Measurements from ENCODE around the gene TTLL10. TPM values are rescaled to one million over a fixed set of nuclear protein-coding genes. Genes with fewer than 3 reads are reported as not detected.
"Not testable (repeated sequence)": the region's sequence is repeated elsewhere in the genome, so short reads cannot be mapped to it uniquely, and the experiment has no call there.

The TTLL10 gene
- total RNA-seq, 1 donor from 2014 or later: not detected

- no peak for TF ChIP-seq CTCF (IDR thresholded peaks at IDR 0.05; ENCODE audit: insufficient read depth, low read length, severe bottlenecking)
- no peaks in the 10 kb centered on the region for H3K36me3 ChIP-seq (ENCODE audit: control insufficient read depth, insufficient read depth, low read length)
- H3K4me3 ChIP-seq (ENCODE audit: low read depth, low read length): no peak overlapping the region
- FAIRE-seq: no peak
- DNase-seq (ENCODE audit: low read depth): no peak
- no peaks in the 10 kb centered on the region for H3K27me3 ChIP-seq (ENCODE audit: control insufficient read depth, insufficient read depth, low read length)
Measured at GRCh38 chr1:1149416-1149815, 24.3 kb upstream of the TTLL10 start.

GRCh38 chr1:1150100-1150499 lies 23.6 kb upstream of the TTLL10 start:
- FAIRE-seq (no peak), DNase-seq (ENCODE audit: low read depth) (peak; percentile 12)

GRCh38 chr1:1151306-1151705 lies 22.4 kb upstream of the TTLL10 start:
- FAIRE-seq (no peak), DNase-seq (ENCODE audit: low read depth) (no peak)
- Histone ChIP-seq H3K4me3 (ENCODE audit: low read depth, low read length) (no peak overlapping the region), H3K27me3 (ENCODE audit: control insufficient read depth, insufficient read depth, low read length) (no peaks in the 10 kb centered on the region), H3K36me3 (ENCODE audit: control insufficient read depth, insufficient read depth, low read length) (no peaks in the 10 kb centered on the region)
- no peak for TF ChIP-seq CTCF (IDR thresholded peaks at IDR 0.05; ENCODE audit: insufficient read depth, low read length, severe bottlenecking)

More at GRCh38 chr1:1150100-1150499, 23.6 kb upstream of the TTLL10 start:
- Histone ChIP-seq H3K27me3 (ENCODE audit: control insufficient read depth, insufficient read depth, low read length) (no peaks in the 10 kb centered on the region), H3K4me3 (ENCODE audit: low read depth, low read length) (no peak overlapping the region), H3K36me3 (ENCODE audit: control insufficient read depth, insufficient read depth, low read length) (no peaks in the 10 kb centered on the region)
- no peak for TF ChIP-seq CTCF (IDR thresholded peaks at IDR 0.05; ENCODE audit: insufficient read depth, low read length, severe bottlenecking)

GRCh38 chr1:1152431-1152830 lies 21.2 kb upstream of the TTLL10 start:
- not testable (repeated sequence) for H3K4me3 ChIP-seq (ENCODE audit: low read depth, low read length); H3K36me3 ChIP-seq (ENCODE audit: control insufficient read depth, insufficient read depth, low read length); H3K27me3 ChIP-seq (ENCODE audit: control insufficient read depth, insufficient read depth, low read length); DNase-seq (ENCODE audit: low read depth)
- FAIRE-seq: peak; percentile 32

- not testable (repeated sequence) for DNase-seq (ENCODE audit: low read depth); H3K36me3 ChIP-seq (ENCODE audit: control insufficient read depth, insufficient read depth, low read length); H3K4me3 ChIP-seq (ENCODE audit: low read depth, low read length); FAIRE-seq; H3K27me3 ChIP-seq (ENCODE audit: control insufficient read depth, insufficient read depth, low read length)
Measured at GRCh38 chr1:1153215-1153614, 20.5 kb upstream of the TTLL10 start.

- no peaks in the 10 kb centered on the region for H3K36me3 ChIP-seq (ENCODE audit: control insufficient read depth, insufficient read depth, low read length)
- no peak for DNase-seq (ENCODE audit: low read depth)
- H3K4me3 ChIP-seq (ENCODE audit: low read depth, low read length): no peak overlapping the region
- peak; percentile 62 for FAIRE-seq
- TF ChIP-seq CTCF (IDR thresholded peaks at IDR 0.05; ENCODE audit: insufficient read depth, low read length, severe bottlenecking): no peak
- H3K27me3 ChIP-seq (ENCODE audit: control insufficient read depth, insufficient read depth, low read length): no peaks in the 10 kb centered on the region
Measured at GRCh38 chr1:1153874-1154273, 19.8 kb upstream of the TTLL10 start.

- H3K4me3 ChIP-seq (ENCODE audit: low read depth, low read length): no peak overlapping the region
- no peaks in the 10 kb centered on the region for H3K36me3 ChIP-seq (ENCODE audit: control insufficient read depth, insufficient read depth, low read length)
- DNase-seq (ENCODE audit: low read depth): no peak
- H3K27me3 ChIP-seq (ENCODE audit: control insufficient read depth, insufficient read depth, low read length): no peaks in the 10 kb centered on the region
- FAIRE-seq: no peak
- TF ChIP-seq CTCF (IDR thresholded peaks at IDR 0.05; ENCODE audit: insufficient read depth, low read length, severe bottlenecking): no peak
Measured at GRCh38 chr1:1155258-1155657, 18.4 kb upstream of the TTLL10 start.
